ENCODE measurements around the gene COX7A2L. TPM values are rescaled to one million over a fixed set of nuclear protein-coding genes. Genes with fewer than 3 reads are reported as not detected.
"Not testable (repeated sequence)": the region's sequence is repeated elsewhere in the genome, so short reads cannot be mapped to it uniquely, and the experiment has no call there.

Gene COX7A2L
- polyA plus RNA-seq, 1 donor, result 183 TPM

GRCh38 chr2:42369532-42370229, 8.7 kb upstream of the COX7A2L start:
- DNase-seq, result peak; percentile 97

GRCh38 chr2:42368817-42369531, 8.0 kb upstream of the COX7A2L start:
- DNase-seq, result no peak

- DNase-seq, result peak; percentile 71
Observed at GRCh38 chr2:42367835-42368234, 6.8 kb upstream of the COX7A2L start.

- no peak for DNase-seq
Observed at GRCh38 chr2:42366411-42366810, 5.4 kb upstream of the COX7A2L start.

DNA sequence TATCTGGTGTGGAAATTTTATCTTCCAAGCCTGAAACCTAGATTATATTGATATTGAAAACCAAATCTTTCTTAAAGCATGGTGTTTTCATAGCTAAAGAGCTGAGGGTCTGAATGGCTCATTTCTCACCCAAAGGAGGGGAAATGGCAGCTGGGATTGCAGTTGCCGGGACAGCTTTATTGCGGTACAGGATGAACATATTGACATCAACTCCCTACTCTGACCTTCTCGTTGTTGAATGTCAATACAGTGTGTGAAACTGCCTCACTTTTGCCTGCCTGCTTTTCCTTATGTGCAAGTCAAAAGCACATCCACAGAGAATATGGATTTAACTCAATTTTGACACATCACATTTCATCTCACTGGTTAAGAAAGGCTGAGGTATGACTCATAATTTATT, 3.6 kb upstream of the COX7A2L start:
- DNase-seq, result no peak

GRCh38 chr2:42363413-42363812, 2.4 kb upstream of the COX7A2L start:
- DNase-seq, result no peak

DNA sequence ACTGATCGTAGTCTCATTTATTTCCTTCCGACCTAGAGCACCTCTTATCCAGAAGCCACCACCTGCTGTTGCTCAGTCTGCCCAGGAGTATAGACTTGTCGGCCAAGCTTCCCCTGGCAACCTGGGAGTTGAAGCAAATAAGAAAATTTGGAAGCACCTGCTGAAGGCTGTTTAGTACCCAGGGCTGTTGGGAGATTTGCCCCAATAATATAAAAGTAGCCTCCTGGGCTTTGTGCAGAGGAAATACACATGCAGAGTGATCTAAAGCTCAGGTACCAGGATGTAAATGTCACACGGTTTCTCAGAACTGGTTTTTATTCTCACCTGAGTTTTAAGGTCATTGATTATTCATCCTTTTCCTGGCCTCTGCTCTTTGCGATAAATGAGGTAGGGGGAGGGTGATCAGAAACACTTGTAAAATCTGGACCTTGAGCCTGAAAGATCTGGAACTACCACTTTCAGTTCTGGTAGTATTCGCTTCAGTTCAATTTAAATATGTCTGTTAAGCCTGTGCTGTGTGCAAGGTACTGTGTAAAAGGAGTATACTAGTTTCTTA, 789 bp upstream of the COX7A2L start:
- DNase-seq, result no peak

DNA sequence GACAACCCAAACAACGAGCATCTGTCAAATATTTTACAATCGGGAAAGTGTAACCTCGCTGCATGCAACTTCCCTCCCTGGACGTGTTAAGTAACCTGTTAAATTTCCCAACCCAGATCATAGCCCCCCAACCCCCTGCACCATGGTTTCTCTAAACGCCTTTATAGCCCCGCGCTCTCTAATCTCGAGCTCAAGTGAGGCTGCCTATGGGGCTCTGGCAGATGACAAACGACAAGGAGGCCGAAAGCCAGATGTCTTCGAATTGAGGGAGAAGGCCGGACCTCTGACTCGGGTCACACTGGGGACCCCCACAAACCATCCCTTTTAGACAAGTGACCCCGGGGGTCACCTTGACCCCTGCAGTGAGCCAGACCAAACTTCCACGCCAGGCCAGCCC, 526 bp downstream of the COX7A2L start:
- no peak for DNase-seq

DNA sequence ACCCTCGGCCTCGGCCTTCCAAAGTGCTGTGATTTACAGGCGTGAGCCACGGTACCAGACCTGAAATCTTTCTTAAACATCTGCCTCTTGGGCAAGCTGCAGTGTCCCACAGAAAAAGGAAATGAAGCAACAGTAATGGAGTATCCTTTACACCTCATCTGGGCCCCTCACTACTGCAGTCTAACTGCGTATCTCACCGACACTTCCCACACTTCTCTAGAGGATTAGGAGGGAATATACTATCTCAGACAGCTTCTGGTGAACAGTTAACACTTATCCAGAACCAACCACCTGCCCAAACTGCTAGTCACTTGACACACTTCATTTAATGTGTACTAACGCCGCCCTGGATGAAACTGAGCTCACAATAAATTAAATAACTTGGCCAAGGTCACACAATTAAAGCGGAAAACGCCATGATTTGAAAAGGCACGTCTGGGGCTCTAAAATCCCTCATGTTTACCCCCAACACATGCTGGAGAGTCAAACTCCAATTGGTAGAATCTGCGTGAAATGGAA, 993 bp downstream of the COX7A2L start:
- DNase-seq, result no peak

GRCh38 chr2:42359304-42359964, 1.6 kb downstream of the COX7A2L start:
- no peak for DNase-seq

DNA sequence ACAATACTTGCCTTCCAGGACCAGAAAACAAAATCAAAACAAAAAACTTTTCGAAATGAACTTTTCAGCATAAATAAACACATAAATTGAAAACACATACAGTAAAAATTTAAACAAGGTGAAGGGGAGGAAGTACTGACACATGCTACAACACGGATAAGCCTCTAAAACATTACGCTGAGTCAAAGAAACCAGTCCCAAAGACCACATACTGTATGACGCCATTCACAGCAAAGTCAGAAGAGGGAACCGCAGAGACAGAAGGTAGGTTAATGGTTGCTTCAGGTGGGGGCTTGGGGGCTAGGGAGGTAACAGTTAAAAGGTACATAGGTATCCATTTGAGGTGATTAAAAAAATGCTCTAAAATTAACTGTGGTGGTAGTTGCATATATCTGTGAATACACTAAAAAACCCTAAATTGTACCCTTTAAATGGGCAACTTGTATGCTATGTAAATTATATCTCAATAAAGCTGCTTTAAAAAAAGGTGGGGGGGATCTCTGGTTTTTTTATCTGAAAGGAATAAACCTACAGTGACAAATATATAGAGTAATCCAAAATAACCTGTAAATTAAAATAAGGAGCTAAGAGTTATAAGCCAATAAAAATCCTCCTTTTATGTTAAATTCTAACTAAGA, 7.1 kb downstream of the COX7A2L start:
- DNase-seq, result no peak

DNA sequence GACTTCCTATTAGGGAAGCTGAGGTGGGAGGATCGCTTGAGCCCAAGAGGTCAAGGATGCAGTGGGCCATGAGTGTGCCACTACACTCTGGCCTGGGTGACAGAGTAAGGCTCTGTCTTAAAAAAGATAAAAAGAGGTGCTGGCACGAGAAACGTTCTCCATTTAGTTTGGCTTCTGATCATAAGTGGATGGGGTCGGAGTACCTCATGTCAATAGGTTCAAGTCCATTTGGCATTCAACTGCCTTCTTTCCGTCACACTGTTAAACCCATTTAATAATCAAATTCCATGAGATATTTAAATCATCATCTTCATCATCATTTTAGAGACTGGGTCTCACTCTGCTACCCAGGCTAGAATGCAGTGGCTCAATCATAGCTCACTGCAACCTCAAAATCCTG, 9.2 kb downstream of the COX7A2L start:
- no peak for DNase-seq

GRCh38 chr2:42350434-42351063, 10.5 kb downstream of the COX7A2L start:
- DNase-seq, result no peak

GRCh38 chr2:42348113-42348805, 12.8 kb downstream of the COX7A2L start:
- DNase-seq, result no peak

GRCh38 chr2:42347518-42347917, 13.5 kb downstream of the COX7A2L start:
- DNase-seq, result not testable (repeated sequence)

DNA sequence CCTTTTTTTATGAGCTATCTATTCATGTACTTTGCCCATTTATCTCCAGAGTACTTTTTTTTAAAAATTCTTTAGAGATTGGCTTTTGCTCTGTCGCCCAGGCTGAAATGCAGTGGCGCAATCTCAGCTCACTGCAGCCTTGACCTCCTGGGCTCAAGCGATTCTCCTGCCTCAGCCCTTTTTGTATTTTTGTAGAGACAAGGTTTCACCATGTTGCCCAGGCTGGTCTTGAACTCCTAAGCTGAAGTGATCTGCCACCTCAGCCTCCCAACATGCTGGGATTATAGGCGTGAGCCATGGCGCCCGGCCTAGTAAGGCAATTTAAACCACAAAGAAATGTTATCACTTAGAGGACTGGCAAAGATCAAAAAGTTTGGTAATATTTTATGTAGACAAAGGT, 14.2 kb downstream of the COX7A2L start:
- not testable (repeated sequence) for DNase-seq

- DNase-seq, result no peak
Observed at GRCh38 chr2:42345986-42346385, 15.0 kb downstream of the COX7A2L start.

GRCh38 chr2:42342795-42343241, 18.2 kb downstream of the COX7A2L start:
- DNase-seq, result no peak

DNA sequence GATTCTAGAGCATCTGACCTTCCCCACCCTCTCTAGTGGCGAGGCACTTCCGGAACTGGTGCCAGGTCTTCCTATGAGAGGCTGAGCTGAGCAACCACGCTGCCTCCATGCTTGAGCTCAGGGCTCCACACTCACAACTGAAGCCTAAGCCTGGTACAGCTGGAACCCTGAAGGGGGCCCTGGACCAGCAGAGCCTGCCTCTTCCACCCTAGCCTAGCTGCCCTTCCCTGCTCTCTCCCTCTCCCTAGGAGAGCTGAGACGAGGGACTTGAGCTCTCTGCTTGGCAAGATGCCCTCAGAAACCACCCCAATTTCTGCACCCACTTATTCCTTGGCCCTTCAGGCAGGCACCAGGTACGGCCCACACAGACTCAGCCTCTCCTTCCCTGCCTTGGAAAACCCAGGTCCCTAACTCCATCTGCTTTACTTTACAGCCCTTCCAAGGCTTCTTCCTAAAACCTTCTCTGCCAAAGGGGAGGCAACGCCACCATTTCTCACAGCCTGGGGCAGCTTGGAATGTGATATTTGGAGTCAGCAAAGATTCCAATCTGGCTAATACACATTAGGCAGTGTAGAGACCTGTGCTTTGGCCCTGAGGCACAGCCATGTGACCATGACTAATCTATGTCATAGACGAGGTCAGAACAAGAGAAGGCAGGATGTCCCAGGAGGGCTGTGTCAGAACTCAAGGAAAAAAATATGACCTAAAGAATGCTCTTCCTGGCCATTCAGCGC, 18.8 kb downstream of the COX7A2L start:
- DNase-seq, result no peak

DNA sequence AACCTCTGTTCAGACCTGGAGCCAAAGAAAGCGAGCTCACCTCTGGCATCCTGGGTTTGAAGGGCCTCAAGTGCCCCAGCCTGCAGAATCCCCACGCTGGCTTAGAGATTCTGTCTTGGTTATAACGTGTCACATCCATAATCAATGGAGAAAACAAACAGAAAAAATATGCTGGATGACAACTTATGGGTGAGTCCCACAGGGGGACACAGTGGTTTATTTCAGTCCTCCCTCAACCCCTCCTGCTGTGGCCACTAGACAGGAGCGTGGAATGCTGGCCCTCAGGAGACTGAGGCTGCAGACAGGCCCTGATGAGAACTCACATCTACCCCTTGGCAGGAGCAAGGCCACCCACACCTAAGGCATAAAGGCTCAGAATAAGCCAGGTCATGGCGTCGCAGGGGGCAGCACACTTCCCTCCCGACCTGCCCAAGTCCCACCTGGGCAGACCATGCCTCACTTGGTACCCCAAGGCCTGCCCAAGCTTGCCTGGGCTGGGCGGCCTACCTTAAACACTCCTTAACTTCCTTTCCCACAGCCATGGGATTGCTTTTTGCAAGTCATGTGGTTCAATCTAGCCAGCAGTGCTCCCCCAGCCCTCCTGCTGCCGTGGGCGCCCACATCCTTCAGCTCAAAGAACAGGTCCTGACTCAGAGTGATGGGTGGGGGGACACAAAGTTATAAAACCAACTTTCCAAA, 19.9 kb downstream of the COX7A2L start:
- no peak for DNase-seq

Data from left kidney (tissue), 2 donors.